Progenitor cell of endocrine pancreas (in vitro differentiated cells): Measurements from ENCODE around the gene C6orf62. TPM values are rescaled to one million over a fixed set of nuclear protein-coding genes. Genes with fewer than 3 reads are reported as not detected.
A peak's percentile ranks its signal among the peaks of the same experiment; 100 is the strongest.
"Not testable (repeated sequence)": the region's sequence is repeated elsewhere in the genome, so short reads cannot be mapped to it uniquely, and the experiment has no call there.

Experiments
- DNase-seq: peaks from one replicate; pipeline ENCODE4 v3.0.0; 2021; ENCODE audit warnings: low spot score; ENCODE audit not compliant: unreplicated experiment
- H3K27ac Mint-ChIP-seq: 2 replicates; pipeline ENCODE4 v1.8.0; 2021; ENCODE audit warnings: mild to moderate bottlenecking, moderate library complexity, mixed read lengths
- H3K27me3 Mint-ChIP-seq: 2 replicates; pipeline ENCODE4 v1.8.0; 2021; ENCODE audit warnings: mixed read lengths
- H3K36me3 Mint-ChIP-seq: 2 replicates; pipeline ENCODE4 v1.8.0; 2022; ENCODE audit warnings: mixed read lengths; ENCODE audit not compliant: insufficient read depth
- H3K4me1 Mint-ChIP-seq: 2 replicates; pipeline ENCODE4 v1.8.0; 2021; ENCODE audit warnings: low read depth, mixed read lengths
- H3K4me3 Mint-ChIP-seq: 2 replicates; pipeline ENCODE4 v1.8.0; 2021; ENCODE audit warnings: low read depth, mild to moderate bottlenecking, moderate library complexity, mixed read lengths
- H3K9me3 Mint-ChIP-seq: 2 replicates; pipeline ENCODE4 v1.8.0; 2021; ENCODE audit warnings: low read depth, mixed read lengths
- CTCF ChIP-seq: fragments of 200-600 bp; sonication (generic); IDR thresholded peaks from one replicate; pipeline ENCODE4 v1.5.0; 2021; ENCODE audit warnings: antibody characterized with exemption, mild to moderate bottlenecking; ENCODE audit not compliant: unreplicated experiment
- long read RNA-seq: library from polyadenylated mRNA; unstranded; transcript quantifications from one replicate; pipeline ENCODE4 v2.0.0, GENCODE V29; 2020
- total RNA-seq: library from RNA; stranded (reverse); gene quantifications from 2 replicates; pipeline ENCODE4 v1.2.1, GENCODE V29; 2021

Gene C6orf62
- total RNA-seq = 88.6 and 90.0 TPM in 2 replicates
- long read RNA-seq, full-length matches to known transcripts = 13 of 20 reads
- long read RNA-seq, partial matches to known transcripts = 6 of 20 reads
- long read RNA-seq, other reads (novel, unspliced or antisense) = 1 of 20 reads

- peaks cover 32% of the 10 kb centered on the region for H3K4me1 Mint-ChIP-seq
- DNase-seq = no peak
- peak within 1 kb of the TSS; percentile 99 for H3K4me3 Mint-ChIP-seq
- peak within 1 kb of the TSS; percentile 100 for H3K27ac Mint-ChIP-seq
- H3K9me3 Mint-ChIP-seq = no peaks in the 10 kb centered on the region
- H3K36me3 Mint-ChIP-seq = peaks cover 27% of the 10 kb centered on the region
- H3K27me3 Mint-ChIP-seq = no peaks in the 10 kb centered on the region
- no peak for TF ChIP-seq CTCF
These were observed at the start of gene C6orf62 for GRCh38 chr6:24719125-24719971. Gene C6orf62, minus strand, starts transcription at chr6:24719154. Its CDS starts 486 bp downstream, at chr6:24718668.

GRCh38 chr6:24768361-24768760 is 49.4 kb upstream of the C6orf62 start:
- Mint-ChIP-seq H3K27ac (peak overlapping the region; percentile 8), H3K4me1 (peaks cover 8% of the 10 kb centered on the region), H3K36me3 (no peaks in the 10 kb centered on the region), H3K27me3 (no peaks in the 10 kb centered on the region), H3K9me3 (no peaks in the 10 kb centered on the region), H3K4me3 (no peak overlapping the region)
- no peak for DNase-seq
- TF ChIP-seq CTCF = no peak

GRCh38 chr6:24766680-24767462 is 47.9 kb upstream of the C6orf62 start:
- Mint-ChIP-seq H3K9me3 (no peaks in the 10 kb centered on the region), H3K36me3 (no peaks in the 10 kb centered on the region), H3K27me3 (no peaks in the 10 kb centered on the region), H3K4me3 (no peak overlapping the region), H3K4me1 (peaks cover 8% of the 10 kb centered on the region), H3K27ac (no peak overlapping the region)
- peak; percentile 41 for TF ChIP-seq CTCF
- DNase-seq = no peak

GRCh38 chr6:24765968-24766367 is 47.0 kb upstream of the C6orf62 start:
- H3K36me3 Mint-ChIP-seq, H3K4me3 Mint-ChIP-seq, H3K9me3 Mint-ChIP-seq, H3K4me1 Mint-ChIP-seq, DNase-seq, H3K27ac Mint-ChIP-seq, H3K27me3 Mint-ChIP-seq: not testable (repeated sequence)

- H3K27ac Mint-ChIP-seq, H3K4me1 Mint-ChIP-seq, DNase-seq, H3K9me3 Mint-ChIP-seq, H3K4me3 Mint-ChIP-seq, H3K36me3 Mint-ChIP-seq, H3K27me3 Mint-ChIP-seq: not testable (repeated sequence)
These were observed 46.2 kb upstream of the C6orf62 start for GRCh38 chr6:24764833-24765828.
